Activated T-cell treated with anti-CD3 and anti-CD28 coated beads for 1 hour (primary cell): ENCODE data around the gene CEACAM18.
"Not testable (repeated sequence)": the region's sequence is repeated elsewhere in the genome, so short reads cannot be mapped to it uniquely, and the experiment has no call there.

Source experiments
- DNase-seq: peaks from one replicate; pipeline ENCODE4 v3.0.0-alpha.2; 2020; ENCODE audit warnings: low read depth

CEACAM18 gene

GRCh38 chr19:51493776-51494175, 15.4 kb downstream of the CEACAM18 start:
- DNase-seq = no peak

DNA sequence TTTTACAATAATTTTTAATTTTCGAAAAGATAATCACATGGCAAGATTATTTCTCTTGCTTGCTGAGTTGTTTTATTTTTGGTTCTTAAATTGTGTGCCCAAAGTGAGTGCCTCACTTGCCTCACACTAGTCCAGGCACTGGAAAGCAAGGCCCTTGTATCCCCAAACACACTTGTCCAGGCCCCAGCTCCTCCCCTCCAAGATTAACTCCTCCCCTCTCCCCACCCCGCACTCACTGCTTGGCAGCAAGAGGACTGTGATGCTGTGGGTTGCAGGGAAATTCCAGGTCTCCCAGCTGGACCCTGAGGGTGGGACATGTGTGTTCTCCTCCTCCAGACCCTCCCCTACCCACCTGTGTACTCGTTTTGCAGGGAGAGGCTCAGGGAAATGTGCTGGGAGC, 19.3 kb downstream of the CEACAM18 start:
- no peak for DNase-seq

- DNase-seq = not testable (repeated sequence)
Observed at GRCh38 chr19:51500931-51501330, 22.6 kb downstream of the CEACAM18 start.

DNA sequence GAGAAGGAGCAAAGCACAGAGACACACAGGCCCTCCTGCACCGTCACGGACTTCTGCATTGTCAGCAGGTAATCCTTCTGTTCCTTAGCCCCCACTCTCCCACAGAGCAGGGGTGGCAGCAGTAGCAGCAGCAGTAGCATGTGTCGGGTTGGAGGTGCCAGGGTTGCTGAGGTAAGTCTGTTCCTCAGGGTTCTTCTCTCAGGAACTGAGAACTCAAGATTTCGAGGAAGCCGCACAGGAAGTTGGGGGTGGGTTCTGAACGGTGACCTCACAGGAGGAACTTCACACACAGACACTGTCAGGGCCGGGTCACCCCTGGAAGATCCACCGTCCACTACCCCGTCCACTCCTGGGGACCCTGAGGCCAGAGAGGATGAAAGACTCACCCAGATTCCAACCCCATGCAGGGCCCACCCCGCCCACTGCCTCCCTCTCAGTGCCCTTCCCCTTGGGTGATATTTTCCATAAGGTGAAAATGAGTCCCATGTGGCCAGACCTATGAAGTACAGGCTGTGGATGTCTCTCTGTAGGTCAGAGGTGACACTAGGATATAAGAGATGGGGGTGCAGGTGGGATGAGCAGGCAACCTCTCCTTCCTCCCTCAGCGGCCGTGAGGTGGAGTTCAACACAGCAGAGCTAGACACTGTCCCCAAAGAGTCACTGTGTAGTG, 23.4 kb downstream of the CEACAM18 start, which contains the start of gene SIGLEC12:
SIGLEC12 (minus strand) TSS at position 207 of the 670 bp plus-strand sequence; CDS start at position 140, 67 bp downstream.
- DNase-seq = no peak

DNA sequence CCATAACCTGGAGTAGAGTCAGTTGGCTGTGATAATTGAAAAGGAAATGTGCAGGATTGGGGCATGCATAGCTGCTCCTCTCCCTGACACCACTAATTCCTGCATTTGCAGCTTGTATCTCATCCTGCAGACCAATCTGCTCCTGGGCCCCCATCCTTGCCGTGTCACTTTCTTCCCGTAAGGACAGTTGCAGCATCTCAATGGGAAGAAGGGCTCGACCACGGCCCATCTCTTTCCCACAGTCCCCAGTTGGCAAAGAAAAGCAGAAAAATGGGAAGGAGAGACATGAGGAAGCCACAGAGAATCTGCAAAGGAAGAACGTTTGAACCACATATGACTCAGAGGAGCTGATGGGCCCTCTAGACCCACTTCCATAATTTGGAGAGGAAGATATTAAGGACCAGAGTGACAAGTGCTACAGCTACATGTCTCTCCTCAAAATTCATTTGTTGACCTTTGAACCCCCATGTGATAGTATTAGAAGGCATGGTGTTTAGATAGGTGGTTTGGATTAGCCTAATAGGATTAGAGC, 25.0 kb downstream of the CEACAM18 start:
- no peak for DNase-seq

- no peak for DNase-seq
Observed at GRCh38 chr19:51503896-51504295, 25.6 kb downstream of the CEACAM18 start.

GRCh38 chr19:51505904-51506303, 27.6 kb downstream of the CEACAM18 start:
- no peak for DNase-seq

- no peak for DNase-seq
Observed at GRCh38 chr19:51507192-51507591, 28.9 kb downstream of the CEACAM18 start.

GRCh38 chr19:51507640-51508058, 29.3 kb downstream of the CEACAM18 start:
- DNase-seq = no peak

DNA sequence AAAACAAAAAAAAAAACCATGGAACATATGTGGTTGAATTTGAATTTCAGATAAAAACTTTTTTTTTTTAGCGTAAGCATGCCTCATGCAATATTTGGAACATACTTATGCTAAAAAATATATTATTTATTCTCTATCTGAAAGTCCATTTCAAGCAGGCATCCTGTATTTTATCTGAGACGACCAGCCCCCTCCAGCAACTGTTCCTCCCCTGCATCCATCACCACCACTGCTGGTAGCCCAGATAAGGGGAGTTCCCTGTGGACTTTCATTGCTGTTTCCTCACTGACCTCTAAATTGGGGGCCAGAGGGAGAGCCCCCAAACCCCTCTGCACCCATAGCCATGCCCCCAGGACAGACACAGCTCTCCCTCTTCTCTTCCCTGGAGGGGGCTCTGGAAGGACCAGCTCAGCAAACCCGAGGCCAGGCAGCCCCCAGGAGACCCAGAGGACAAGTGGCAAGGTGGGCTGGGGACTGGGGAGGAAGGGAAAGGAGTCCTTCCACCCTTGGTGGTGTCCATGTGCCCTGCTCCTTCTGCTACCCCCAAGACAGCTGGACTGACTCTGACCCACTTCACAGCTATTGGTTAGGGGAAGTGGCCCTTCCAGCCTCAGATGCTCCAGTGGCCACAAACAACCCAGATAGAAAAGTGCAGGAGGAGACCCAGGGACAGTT, 29.9 kb downstream of the CEACAM18 start:
- DNase-seq = no peak

GRCh38 chr19:51509823-51510660, 31.7 kb downstream of the CEACAM18 start:
- DNase-seq = no peak

DNA sequence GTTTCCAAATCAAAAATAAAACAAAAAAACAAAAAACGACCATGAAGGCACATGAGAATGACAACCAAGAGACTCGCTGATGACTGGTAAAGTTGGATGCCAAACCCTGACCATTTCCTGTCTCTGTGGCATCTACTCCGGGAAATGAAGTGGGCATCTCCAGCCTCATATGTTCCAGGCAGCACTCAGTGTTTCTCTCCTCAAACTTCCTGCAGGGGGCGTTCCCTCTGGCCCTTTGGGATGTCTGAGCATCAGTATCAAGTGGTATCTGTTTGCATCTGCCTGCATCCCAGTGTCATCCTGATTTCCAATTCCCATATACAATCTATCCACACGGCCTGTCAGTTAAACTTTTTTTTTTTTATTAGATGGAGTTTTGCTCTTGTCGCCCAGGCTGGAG, 33.0 kb downstream of the CEACAM18 start:
- DNase-seq = no peak

GRCh38 chr19:51513968-51514367, 35.6 kb downstream of the CEACAM18 start:
- no peak for DNase-seq

- DNase-seq = no peak
Observed at GRCh38 chr19:51514866-51515481, 36.6 kb downstream of the CEACAM18 start.

GRCh38 chr19:51520728-51521127, 42.4 kb downstream of the CEACAM18 start:
- DNase-seq = no peak

DNA sequence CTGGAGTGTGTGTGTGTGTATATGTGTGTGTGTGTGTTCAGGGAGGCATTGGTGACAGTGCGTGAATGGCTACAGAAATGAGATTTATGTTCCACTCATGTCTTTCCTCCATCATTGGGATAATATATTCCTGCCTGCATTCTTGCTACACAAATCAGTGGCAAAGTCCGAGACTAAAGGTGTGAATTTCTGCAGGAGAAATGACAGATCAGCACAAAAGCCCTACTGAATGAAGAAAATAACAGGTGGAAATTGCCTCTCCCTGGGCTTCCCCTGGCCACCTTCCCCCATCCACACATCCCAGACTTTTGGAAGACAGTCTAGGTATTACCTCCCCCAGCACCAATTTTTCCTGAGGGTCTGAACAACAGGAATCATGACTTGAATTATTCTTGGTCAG, 43.0 kb downstream of the CEACAM18 start:
- no peak for DNase-seq

- no peak for DNase-seq
Observed at GRCh38 chr19:51521781-51522180, 43.4 kb downstream of the CEACAM18 start.

- DNase-seq = no peak
Observed at GRCh38 chr19:51524666-51525264, 46.4 kb downstream of the CEACAM18 start.

DNA sequence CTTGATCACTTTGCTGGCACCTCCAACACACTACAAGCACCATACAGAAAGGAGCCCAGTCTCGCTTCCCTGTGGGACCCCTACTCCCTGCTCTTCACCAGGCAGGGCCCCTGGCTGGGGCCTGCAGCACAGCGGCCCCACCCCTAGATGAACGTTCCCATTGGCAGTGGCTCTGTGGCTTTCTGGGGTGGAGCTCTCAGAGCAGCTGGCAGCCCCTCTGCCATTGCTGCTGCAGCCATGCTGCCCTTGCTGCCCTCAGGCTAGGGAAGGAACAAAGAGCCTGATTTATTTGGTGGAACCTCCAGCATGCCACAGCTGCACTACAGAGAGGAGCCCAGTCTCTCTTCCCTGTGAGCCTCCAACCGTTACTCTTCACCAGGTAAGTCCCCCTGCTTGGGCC, 47.3 kb downstream of the CEACAM18 start:
- DNase-seq = no peak

DNA sequence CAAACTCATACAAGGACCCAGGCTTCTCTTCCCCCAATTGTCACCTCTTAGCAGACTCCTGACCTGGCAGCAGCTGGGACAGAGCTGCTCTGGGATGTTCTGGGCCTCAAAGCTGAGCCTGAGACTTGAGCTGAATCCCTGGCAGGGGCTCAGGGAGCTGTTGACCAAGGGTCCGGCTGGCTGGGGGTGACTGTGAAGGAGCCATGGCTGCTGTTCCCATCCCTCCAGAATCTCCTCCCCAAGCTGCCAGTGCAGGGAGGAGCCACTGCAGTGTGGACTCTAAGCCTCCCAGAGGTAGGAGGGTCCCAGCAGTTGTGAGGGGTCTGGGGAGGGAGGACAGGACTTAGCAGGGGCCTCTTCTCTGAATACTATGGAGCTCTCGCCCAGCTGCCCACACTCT, 51.0 kb downstream of the CEACAM18 start:
- no peak for DNase-seq

DNA sequence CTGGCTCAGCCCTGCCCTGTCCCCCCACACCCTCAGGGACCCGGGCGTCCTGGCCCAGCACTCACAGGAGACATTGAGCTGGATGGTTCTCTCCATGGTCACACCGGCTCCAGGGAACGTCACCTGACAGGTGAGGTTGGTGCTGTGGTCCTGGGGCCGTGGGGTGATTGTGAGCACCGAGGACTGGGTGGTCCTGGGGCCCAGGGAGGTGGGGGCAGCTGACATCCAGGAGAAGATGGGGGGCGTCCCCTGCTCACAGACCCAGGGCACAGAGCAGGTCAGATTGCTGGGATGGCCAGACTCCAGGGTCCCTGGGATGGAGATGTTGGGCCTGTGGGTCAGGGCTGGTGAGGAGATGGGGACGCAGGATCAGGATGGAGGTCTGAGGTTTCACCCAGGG, 52.3 kb downstream of the CEACAM18 start:
- DNase-seq = no peak
